ENCODE data around the gene FOXP2.

DNA sequence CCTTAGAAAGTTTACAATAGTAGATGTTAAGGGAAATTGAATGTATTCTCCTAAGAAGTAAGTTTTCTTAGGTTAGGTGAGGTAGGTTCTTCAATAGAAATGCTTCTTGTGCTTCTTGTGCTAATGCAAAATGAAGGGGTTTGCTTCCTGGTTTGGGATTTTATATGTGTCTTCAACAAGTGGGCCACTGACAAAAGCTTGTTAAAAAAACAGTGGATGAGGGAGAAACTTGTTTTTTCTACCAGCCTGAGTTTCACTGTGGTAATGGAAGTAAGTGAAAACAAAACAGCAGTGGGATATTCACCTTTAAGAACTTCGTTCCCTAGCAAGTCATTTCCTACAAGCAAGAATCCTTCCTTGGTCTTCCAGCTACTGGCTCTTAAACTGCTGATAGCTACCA lies 107.5 kb downstream of the FOXP2 start:
- TF ChIP-seq, protein P1, sequence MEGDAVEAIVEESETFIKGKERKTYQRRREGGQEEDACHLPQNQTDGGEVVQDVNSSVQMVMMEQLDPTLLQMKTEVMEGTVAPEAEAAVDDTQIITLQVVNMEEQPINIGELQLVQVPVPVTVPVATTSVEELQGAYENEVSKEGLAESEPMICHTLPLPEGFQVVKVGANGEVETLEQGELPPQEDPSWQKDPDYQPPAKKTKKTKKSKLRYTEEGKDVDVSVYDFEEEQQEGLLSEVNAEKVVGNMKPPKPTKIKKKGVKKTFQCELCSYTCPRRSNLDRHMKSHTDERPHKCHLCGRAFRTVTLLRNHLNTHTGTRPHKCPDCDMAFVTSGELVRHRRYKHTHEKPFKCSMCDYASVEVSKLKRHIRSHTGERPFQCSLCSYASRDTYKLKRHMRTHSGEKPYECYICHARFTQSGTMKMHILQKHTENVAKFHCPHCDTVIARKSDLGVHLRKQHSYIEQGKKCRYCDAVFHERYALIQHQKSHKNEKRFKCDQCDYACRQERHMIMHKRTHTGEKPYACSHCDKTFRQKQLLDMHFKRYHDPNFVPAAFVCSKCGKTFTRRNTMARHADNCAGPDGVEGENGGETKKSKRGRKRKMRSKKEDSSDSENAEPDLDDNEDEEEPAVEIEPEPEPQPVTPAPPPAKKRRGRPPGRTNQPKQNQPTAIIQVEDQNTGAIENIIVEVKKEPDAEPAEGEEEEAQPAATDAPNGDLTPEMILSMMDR (IDR thresholded peaks at IDR 0.05; ENCODE audit: low read depth, low read length, missing input control) = no peak
- TF ChIP-seq, protein P2, sequence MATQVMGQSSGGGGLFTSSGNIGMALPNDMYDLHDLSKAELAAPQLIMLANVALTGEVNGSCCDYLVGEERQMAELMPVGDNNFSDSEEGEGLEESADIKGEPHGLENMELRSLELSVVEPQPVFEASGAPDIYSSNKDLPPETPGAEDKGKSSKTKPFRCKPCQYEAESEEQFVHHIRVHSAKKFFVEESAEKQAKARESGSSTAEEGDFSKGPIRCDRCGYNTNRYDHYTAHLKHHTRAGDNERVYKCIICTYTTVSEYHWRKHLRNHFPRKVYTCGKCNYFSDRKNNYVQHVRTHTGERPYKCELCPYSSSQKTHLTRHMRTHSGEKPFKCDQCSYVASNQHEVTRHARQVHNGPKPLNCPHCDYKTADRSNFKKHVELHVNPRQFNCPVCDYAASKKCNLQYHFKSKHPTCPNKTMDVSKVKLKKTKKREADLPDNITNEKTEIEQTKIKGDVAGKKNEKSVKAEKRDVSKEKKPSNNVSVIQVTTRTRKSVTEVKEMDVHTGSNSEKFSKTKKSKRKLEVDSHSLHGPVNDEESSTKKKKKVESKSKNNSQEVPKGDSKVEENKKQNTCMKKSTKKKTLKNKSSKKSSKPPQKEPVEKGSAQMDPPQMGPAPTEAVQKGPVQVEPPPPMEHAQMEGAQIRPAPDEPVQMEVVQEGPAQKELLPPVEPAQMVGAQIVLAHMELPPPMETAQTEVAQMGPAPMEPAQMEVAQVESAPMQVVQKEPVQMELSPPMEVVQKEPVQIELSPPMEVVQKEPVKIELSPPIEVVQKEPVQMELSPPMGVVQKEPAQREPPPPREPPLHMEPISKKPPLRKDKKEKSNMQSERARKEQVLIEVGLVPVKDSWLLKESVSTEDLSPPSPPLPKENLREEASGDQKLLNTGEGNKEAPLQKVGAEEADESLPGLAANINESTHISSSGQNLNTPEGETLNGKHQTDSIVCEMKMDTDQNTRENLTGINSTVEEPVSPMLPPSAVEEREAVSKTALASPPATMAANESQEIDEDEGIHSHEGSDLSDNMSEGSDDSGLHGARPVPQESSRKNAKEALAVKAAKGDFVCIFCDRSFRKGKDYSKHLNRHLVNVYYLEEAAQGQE (IDR thresholded peaks at IDR 0.05) = no peak
- no peak for TF ChIP-seq TAF1 (conservative IDR thresholded peaks at IDR 0.05)
- TF ChIP-seq, protein P3, sequence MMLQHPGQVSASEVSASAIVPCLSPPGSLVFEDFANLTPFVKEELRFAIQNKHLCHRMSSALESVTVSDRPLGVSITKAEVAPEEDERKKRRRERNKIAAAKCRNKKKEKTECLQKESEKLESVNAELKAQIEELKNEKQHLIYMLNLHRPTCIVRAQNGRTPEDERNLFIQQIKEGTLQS (IDR thresholded peaks at IDR 0.05) = no peak
- no peak for TF ChIP-seq YY1 (IDR thresholded peaks at IDR 0.05)
- TF ChIP-seq RAD21 (IDR thresholded peaks at IDR 0.05) = no peak
- no peak for TF ChIP-seq GABPA (IDR thresholded peaks at IDR 0.05 in 1 of 2, conservative IDR thresholded peaks at IDR 0.05 in 1 of 2)
- TF ChIP-seq FOXA1 (IDR thresholded peaks at IDR 0.05) = no peak
- TF ChIP-seq, protein P4, sequence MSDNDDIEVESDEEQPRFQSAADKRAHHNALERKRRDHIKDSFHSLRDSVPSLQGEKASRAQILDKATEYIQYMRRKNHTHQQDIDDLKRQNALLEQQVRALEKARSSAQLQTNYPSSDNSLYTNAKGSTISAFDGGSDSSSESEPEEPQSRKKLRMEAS (IDR thresholded peaks at IDR 0.05) = no peak
- TF ChIP-seq RXRA (IDR thresholded peaks at IDR 0.05) = no peak
- no peak for TF ChIP-seq EGR1 (IDR thresholded peaks at IDR 0.05; ENCODE audit: low read depth in 2 of 2)
- TF ChIP-seq, protein P5, sequence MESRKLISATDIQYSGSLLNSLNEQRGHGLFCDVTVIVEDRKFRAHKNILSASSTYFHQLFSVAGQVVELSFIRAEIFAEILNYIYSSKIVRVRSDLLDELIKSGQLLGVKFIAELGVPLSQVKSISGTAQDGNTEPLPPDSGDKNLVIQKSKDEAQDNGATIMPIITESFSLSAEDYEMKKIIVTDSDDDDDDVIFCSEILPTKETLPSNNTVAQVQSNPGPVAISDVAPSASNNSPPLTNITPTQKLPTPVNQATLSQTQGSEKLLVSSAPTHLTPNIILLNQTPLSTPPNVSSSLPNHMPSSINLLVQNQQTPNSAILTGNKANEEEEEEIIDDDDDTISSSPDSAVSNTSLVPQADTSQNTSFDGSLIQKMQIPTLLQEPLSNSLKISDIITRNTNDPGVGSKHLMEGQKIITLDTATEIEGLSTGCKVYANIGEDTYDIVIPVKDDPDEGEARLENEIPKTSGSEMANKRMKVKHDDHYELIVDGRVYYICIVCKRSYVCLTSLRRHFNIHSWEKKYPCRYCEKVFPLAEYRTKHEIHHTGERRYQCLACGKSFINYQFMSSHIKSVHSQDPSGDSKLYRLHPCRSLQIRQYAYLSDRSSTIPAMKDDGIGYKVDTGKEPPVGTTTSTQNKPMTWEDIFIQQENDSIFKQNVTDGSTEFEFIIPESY (IDR thresholded peaks at IDR 0.05) = no peak
- TF ChIP-seq HNF4G (IDR thresholded peaks at IDR 0.05) = no peak
